PC-9 (cell line): ENCODE results near the gene CHP1. TPM values are rescaled to one million over a fixed set of nuclear protein-coding genes. Genes with fewer than 3 reads are reported as not detected.

Experiments used
- Bru-seq: library from RNA; stranded (reverse); fragments of 400-500 nt; gene quantifications from one replicate; lab custom pipeline; 2021; lab: Mats Ljungman, UMichigan
- BruChase-seq, 2 experiments: library from RNA; stranded (reverse); fragments of 400-500 nt; gene quantifications; one replicate each; lab custom pipeline; 2021; lab: Mats Ljungman, UMichigan
- BruUV-seq: library from RNA; stranded (reverse); fragments of 400-500 nt; replicated peaks from 2 replicates; lab custom pipeline; 2021; lab: Mats Ljungman, UMichigan
- CTCF ChIA-PET: fragments of 300-600 bp; sonication (Branson Sonifier 250); formaldehyde crosslinking; loops from one replicate; lab custom pipeline; 2022; ENCODE audit warnings: antibody characterized with exemption; lab: Charles Lee
- POLR2A ChIA-PET: fragments of 300-600 bp; sonication (Branson Sonifier 250); formaldehyde crosslinking; loops from one replicate; lab custom pipeline; 2022; ENCODE audit warnings: antibody characterized with exemption; ENCODE audit not compliant: unreplicated experiment; lab: Charles Lee
- DNase-seq, 2 experiments: peaks; one replicate each; pipeline versions ENCODE4 v3.0.0 to v3.0.0-alpha.2; 2015 to 2022; ENCODE audit warnings: mixed read lengths in 1 of 2
- H2AFZ ChIP-seq: fragments of 200-600 bp; sonication (generic); 2 replicates; pipeline ENCODE4 v1.8.1; 2017; ENCODE audit warnings: antibody characterized with exemption
- H3F3A ChIP-seq: fragments of 200-600 bp; sonication (generic); 2 replicates; pipeline ENCODE4 v1.8.1; 2017; ENCODE audit warnings: antibody characterized with exemption, mild to moderate bottlenecking, low read depth; ENCODE audit not compliant: insufficient read depth
- H3K27ac ChIP-seq: fragments of 200-600 bp; sonication (generic); 2 replicates; pipeline ENCODE4 v1.6.1; 2016; ENCODE audit warnings: mixed run types
- H3K27me3 ChIP-seq: fragments of 200-600 bp; sonication (generic); 2 replicates; pipeline ENCODE4 v1.6.1; 2016; ENCODE audit warnings: low read depth, mixed run types; ENCODE audit not compliant: insufficient read depth
- H3K36me3 ChIP-seq: fragments of 200-600 bp; sonication (generic); 2 replicates; pipeline ENCODE4 v1.6.1; 2016; ENCODE audit warnings: low read depth, mixed run types
- H3K4me1 ChIP-seq: fragments of 200-600 bp; sonication (generic); replicated peaks from 2 replicates; pipeline ENCODE4 v1.6.1; 2016; ENCODE audit warnings: mixed run types; ENCODE audit not compliant: insufficient read depth
- H3K4me2 ChIP-seq: fragments of 200-600 bp; sonication (generic); 2 replicates; pipeline ENCODE4 v1.6.1; 2017; ENCODE audit warnings: mixed run types
- H3K4me3 ChIP-seq: fragments of 200-600 bp; sonication (generic); 2 replicates; pipeline ENCODE4 v1.6.1; 2016; ENCODE audit warnings: mixed run types
- H3K79me2 ChIP-seq: fragments of 200-600 bp; sonication (generic); 2 replicates; pipeline ENCODE4 v1.6.1; 2017; ENCODE audit warnings: low read depth, mixed run types
- H3K9me2 ChIP-seq: fragments of 200-600 bp; sonication (generic); 2 replicates; pipeline ENCODE4 v1.8.1; 2017; ENCODE audit warnings: mild to moderate bottlenecking; ENCODE audit not compliant: insufficient read depth
- H3K9me3 ChIP-seq: fragments of 200-600 bp; sonication (generic); 2 replicates; pipeline ENCODE4 v1.8.1; 2016; ENCODE audit warnings: low read depth; ENCODE audit not compliant: insufficient read depth
- H4K20me1 ChIP-seq: fragments of 200-600 bp; sonication (generic); 2 replicates; pipeline ENCODE4 v1.8.1; 2017; ENCODE audit not compliant: insufficient read depth
- EZH2 ChIP-seq: fragments of 200-600 bp; sonication (generic); IDR thresholded peaks from 2 replicates; pipeline ENCODE4 v1.8.0; 2017; ENCODE audit warnings: antibody characterized with exemption, low read depth
- intact Hi-C: fragments of 100-400 bp; cut with micrococcal nuclease; formaldehyde crosslinking; loops from one replicate; pipeline ENCODE4 v1.10.0; 2022; ENCODE audit not compliant: unreplicated experiment
- long read RNA-seq: library from polyadenylated mRNA; stranded (forward); transcript quantifications from one replicate; pipeline ENCODE4 v2.0.0, GENCODE V29; 2022
- total RNA-seq: library from RNA; stranded (reverse); gene quantifications from 2 replicates; pipeline ENCODE4 v1.2.3, GENCODE V29; 2021
- TF ChIP-seq, protein P1 (sequence below): fragments of 200-600 bp; sonication (generic); conservative IDR thresholded peaks from 2 replicates; pipeline ENCODE4 v1.6.1; 2017; ENCODE audit warnings: mixed run types, antibody characterized with exemption, mild to moderate bottlenecking, moderate library complexity

The CHP1 gene
- 133 and 199 TPM in 2 replicates for total RNA-seq
- percentile 88 among the genes with signal in this experiment for Bru-seq, nascent RNA
- BruChase-seq, experiment 1, labeled RNA remaining after a 2-hour chase, result percentile 87 among the genes with signal in this experiment
- percentile 94 among the genes with signal in this experiment for BruChase-seq, experiment 2, labeled RNA remaining after a 6-hour chase
- long read RNA-seq, transcript CHP1-201 (7 exons, 3,329 nt), result major isoform, 28 of 48 reads
- long read RNA-seq, partial matches to known transcripts, result 2 of 48 reads
- long read RNA-seq, other reads (novel, unspliced or antisense), result 18 of 48 reads

DNA sequence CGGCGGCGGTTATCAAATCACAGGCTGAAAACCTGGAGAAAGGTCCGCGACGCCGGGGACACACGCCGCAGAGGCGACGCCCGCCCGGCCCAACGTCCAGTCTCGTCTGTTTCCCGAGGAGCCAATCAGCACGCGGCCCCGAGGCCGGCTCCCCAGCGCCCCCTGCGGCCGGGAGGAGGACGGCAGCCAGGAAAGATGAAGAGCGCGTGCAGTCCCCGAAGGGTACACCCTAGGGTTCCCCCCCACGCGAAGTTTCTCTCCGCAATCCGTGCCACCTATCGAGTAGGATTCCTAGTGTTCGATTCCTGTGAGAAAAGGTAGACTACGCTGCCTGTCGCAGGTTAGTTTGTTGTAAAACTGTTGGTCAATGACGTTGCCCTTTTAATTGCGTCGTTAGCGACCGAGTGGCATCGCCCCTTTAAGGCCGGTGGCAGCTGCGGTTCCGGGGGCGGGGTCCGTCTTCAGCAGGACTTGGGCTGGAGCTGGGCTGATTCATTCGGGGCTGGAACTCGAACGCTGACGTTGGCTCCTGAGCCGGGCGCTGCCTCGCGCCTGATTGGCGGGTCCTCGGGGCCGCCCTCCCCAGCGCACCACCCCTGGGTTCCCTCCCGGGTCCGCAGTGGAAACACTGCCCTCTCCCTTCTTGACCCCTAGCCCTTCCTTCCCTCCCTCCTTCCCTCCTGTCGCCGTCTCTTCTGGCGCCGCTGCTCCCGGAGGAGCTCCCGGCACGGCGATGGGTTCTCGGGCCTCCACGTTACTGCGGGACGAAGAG, at the start of gene CHP1, which contains the start of gene EXD1:
Gene CHP1 (plus strand): TSS at position 619 of the 772 bp plus-strand sequence. CDS start 115 bp downstream, at position 734.
Gene EXD1 (minus strand): TSS at position 108 of the 772 bp plus-strand sequence. CDS start 4,182 bp downstream, outside the sequence.
- peaks cover 14% of the 10 kb centered on the region; the same call in 1 of the 2 replicates for H3F3A ChIP-seq
- no peaks in the 10 kb centered on the region for H3K9me2 ChIP-seq
- peak within 1 kb of the TSS; percentile 74 for H3K27ac ChIP-seq
- no TSS peak for BruUV-seq
- no peak for TF ChIP-seq EZH2
- TF ChIP-seq, protein P1, sequence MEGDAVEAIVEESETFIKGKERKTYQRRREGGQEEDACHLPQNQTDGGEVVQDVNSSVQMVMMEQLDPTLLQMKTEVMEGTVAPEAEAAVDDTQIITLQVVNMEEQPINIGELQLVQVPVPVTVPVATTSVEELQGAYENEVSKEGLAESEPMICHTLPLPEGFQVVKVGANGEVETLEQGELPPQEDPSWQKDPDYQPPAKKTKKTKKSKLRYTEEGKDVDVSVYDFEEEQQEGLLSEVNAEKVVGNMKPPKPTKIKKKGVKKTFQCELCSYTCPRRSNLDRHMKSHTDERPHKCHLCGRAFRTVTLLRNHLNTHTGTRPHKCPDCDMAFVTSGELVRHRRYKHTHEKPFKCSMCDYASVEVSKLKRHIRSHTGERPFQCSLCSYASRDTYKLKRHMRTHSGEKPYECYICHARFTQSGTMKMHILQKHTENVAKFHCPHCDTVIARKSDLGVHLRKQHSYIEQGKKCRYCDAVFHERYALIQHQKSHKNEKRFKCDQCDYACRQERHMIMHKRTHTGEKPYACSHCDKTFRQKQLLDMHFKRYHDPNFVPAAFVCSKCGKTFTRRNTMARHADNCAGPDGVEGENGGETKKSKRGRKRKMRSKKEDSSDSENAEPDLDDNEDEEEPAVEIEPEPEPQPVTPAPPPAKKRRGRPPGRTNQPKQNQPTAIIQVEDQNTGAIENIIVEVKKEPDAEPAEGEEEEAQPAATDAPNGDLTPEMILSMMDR, result peak; percentile 92
- peaks cover 47% of the 10 kb centered on the region for H3K79me2 ChIP-seq
- no peaks in the 10 kb centered on the region for H3K27me3 ChIP-seq
- peak; percentile 86 to 97 for DNase-seq
- H3K4me1 ChIP-seq, result peaks cover 27% of the 10 kb centered on the region
- no peaks in the 10 kb centered on the region for H4K20me1 ChIP-seq
- H3K9me3 ChIP-seq, result no peaks in the 10 kb centered on the region
- peak within 1 kb of the TSS; percentile 77 for H3K4me2 ChIP-seq
- H3K36me3 ChIP-seq, result no peaks in the 10 kb centered on the region
- CTCF ChIA-PET, result interaction anchor here (0.6 to 0.8 kb wide), 7 partner anchors 19 to 357 kb away, joined by 3 to 18 read pairs (median 4); no protein-coding TSS in a partner anchor
- peak within 1 kb of the TSS; percentile 90 for H3K4me3 ChIP-seq
- intact Hi-C loops, result loop anchor here (1.0 to 2.0 kb wide), 3 partner anchors 54 to 114 kb away; partner anchors contain the start of genes INO80, NUSAP1 and OIP5
- peak within 1 kb of the TSS; percentile 84 for H2AFZ ChIP-seq
- POLR2A ChIA-PET, result interaction anchor here (0.6 kb wide), 4 partner anchors 44 to 171 kb away, joined by 4 to 10 read pairs (median 5); no protein-coding TSS in a partner anchor

DNA sequence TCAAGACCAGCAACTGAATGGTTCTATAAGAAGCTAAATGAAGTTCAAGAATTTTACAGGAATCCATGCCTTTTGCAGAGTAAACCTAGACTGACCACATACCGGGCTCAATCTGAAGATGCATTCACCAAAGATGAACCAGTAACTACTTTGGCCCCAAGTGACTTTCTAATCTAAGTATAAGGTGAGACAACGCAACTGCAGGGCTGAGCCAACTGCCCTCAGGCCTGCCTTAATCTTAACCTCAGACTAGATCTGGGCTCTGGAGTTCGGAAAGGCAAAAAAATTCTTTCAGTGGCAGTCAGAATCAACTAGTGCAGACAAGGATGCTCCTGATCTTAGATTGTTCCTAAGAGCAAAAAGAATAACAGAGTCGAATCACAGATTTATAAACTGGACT, 48.8 kb upstream of the CHP1 start:
- Histone ChIP-seq H4K20me1 (no peaks in the 10 kb centered on the region), H2AFZ (no peak overlapping the region), H3K9me3 (no peaks in the 10 kb centered on the region), H3K27ac (no peak overlapping the region), H3K4me2 (no peak overlapping the region), H3K36me3 (no peaks in the 10 kb centered on the region), H3F3A (no peaks in the 10 kb centered on the region; the same call in 1 of the 2 replicates), H3K79me2 (no peaks in the 10 kb centered on the region), H3K4me1 (peaks cover 9% of the 10 kb centered on the region), H3K4me3 (no peak overlapping the region), H3K27me3 (no peaks in the 10 kb centered on the region), H3K9me2 (no peaks in the 10 kb centered on the region)
- TF ChIP-seq, protein P1, result no peak
- TF ChIP-seq EZH2, result no peak
- intact Hi-C loops, result loop anchor here (5.0 to 10.0 kb wide), 2 partner anchors 65 to 167 kb away; partner anchors contain the start of gene INO80
- no TSS peak for BruUV-seq
- CTCF ChIA-PET, result no interaction called here
- POLR2A ChIA-PET, result no interaction called here
- DNase-seq, result no peak

DNA sequence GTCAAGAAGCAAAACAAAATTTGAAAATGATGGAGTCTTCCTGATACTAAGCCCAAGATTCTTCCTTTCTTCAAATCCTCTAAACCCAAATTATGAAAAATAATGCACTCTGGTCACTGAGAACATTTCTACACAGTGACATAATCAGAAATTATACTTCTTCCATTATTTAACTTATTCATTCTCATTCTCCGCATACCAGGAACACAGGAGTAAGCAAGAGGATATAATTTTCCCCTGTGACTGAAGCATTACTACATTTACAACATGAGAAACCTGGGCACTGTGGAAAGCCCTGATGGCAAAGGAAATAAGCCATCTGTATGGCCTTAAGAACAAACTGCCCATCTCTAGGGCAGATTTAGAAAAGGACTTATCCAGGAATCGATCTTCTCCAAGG, 47.5 kb upstream of the CHP1 start:
- Histone ChIP-seq H3K4me3 (no peak overlapping the region), H3K27ac (no peak overlapping the region), H2AFZ (no peak overlapping the region), H3K4me2 (no peak overlapping the region), H3K9me3 (no peaks in the 10 kb centered on the region), H3K36me3 (no peaks in the 10 kb centered on the region), H3K27me3 (no peaks in the 10 kb centered on the region), H3F3A (no peaks in the 10 kb centered on the region; the same call in 1 of the 2 replicates), H3K79me2 (no peaks in the 10 kb centered on the region), H3K9me2 (no peaks in the 10 kb centered on the region), H3K4me1 (peaks cover 9% of the 10 kb centered on the region), H4K20me1 (no peaks in the 10 kb centered on the region)
- ChIA-PET POLR2A (no interaction called here), CTCF (interaction anchor here (0.8 to 1.1 kb wide), 3 partner anchors 59 to 278 kb away, joined by 3 to 30 read pairs (median 4); no protein-coding TSS in a partner anchor)
- BruUV-seq, result no TSS peak
- DNase-seq, result no peak
- intact Hi-C loops, result loop anchor here (5.0 to 10.0 kb wide), 2 partner anchors 66 to 169 kb away; partner anchors contain the start of gene INO80
- TF ChIP-seq, protein P1, result no peak
- TF ChIP-seq EZH2, result no peak
